ENCODE data around the gene CHCHD10.
A peak's percentile ranks its signal among the peaks of the same experiment; 100 is the strongest.

Gene CHCHD10

GRCh38 chr22:23772315-23772648 is 4.5 kb upstream of the CHCHD10 start:
- DNase-seq, result no peak

DNA sequence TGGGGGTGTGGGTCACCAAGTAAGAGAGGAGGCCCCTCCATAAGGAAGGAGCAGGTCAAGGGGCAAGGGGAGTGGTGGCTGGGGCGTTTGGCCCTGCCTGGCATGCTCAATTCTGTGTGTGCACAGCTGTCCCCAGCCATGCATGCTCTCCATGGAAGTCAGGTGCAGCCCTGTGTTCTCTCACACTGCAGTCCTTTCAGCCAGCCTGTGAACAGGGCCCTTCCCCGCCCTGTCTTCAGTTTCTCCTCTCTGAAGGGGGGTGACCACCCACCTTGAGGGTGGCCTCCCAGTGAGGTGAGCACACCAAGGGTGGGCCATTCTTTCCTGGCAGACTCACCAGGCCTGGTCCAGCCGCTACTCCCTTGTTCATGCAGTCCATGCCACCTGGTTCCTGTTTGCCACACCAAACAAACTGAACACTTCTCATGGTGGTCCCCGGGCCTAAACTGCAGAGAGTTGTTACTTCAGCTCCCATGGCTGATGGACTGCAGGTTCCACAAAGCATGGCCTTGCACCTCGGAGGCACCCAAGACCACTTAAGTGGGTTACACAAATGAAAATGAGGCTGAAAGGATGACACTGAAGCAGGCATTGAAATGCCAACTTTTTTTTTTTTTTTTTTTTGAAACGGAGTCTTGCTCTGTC is 1.7 kb upstream of the CHCHD10 start:
- DNase-seq, result no peak

DNA sequence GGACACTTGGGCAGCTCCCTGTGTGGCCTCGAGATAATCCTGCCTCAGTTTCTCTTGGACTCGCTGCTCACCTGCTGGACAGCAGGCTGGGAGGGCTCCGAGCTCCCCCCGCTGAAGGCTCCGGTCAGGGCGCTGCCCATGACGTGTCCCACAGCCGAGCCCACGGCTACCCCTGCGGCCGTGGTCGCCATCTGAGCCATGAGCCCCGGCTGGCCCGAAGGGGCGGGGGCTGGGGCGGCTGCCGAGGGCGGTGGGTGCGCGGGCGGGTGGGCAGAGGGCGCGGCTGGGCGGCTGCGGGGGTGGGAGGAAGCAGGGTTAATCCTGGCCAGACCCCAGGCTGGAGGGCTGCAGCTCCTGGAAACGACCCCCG is 484 bp downstream of the CHCHD10 start:
- no peak for DNase-seq

GRCh38 chr22:23764899-23765881 is 2.6 kb downstream of the CHCHD10 start:
- no peak for DNase-seq

- DNase-seq, result no peak
Measured at GRCh38 chr22:23763954-23764353, 3.8 kb downstream of the CHCHD10 start.

- DNase-seq, result no peak
Measured at GRCh38 chr22:23763579-23763945, 4.2 kb downstream of the CHCHD10 start.

- peak; percentile 48 for DNase-seq
Measured at GRCh38 chr22:23762842-23763578, 4.8 kb downstream of the CHCHD10 start, which contains the start of gene C22orf15. Gene C22orf15 (plus strand): TSS chr22:23762990. CDS start chr22:23763307, 317 bp downstream.

DNA sequence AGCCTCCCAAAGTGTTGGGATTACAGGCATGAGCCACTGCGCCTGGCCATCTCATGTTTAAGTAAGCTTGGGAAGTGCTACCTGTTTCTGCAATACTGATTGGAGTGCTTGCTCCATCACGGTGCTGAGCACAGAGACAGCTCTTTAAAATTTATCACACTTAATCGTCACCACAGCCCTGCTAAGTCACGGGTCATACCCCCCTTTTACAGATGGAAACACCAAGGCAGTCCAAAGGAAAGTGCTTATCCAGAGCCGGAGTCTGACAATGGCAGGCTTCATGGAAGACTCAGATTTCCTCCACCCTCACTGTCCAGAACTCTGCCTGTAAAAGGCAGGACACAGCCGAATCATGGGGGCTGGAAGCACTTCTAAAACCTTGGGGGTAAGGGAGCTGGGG is 7.7 kb downstream of the CHCHD10 start:
- no peak for DNase-seq

- no peak for DNase-seq
Measured at GRCh38 chr22:23759566-23759965, 8.2 kb downstream of the CHCHD10 start.

DNA sequence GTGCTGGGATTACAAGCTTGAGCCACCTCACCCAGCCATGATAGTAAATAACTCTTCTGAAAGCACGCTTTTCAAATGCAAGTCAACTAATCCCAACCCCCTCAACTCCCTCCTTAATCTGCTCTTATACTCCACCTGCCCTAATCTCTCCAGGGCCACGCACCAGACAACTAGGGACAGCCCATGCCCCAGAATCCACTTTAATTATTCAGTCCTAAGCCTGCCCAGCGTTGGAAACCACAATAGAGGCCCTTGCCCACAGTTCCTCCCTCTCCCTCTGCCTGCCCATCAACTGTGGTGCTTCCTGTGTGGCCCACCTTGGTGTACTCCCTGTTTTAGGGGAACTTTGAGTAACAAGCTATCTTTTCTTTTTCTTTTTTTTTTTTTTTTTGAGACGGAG is 10.9 kb downstream of the CHCHD10 start:
- no peak for DNase-seq

GRCh38 chr22:23755711-23756110 is 12.1 kb downstream of the CHCHD10 start:
- DNase-seq, result no peak

- no peak for DNase-seq
Measured at GRCh38 chr22:23754980-23755636, 12.7 kb downstream of the CHCHD10 start.

DNA sequence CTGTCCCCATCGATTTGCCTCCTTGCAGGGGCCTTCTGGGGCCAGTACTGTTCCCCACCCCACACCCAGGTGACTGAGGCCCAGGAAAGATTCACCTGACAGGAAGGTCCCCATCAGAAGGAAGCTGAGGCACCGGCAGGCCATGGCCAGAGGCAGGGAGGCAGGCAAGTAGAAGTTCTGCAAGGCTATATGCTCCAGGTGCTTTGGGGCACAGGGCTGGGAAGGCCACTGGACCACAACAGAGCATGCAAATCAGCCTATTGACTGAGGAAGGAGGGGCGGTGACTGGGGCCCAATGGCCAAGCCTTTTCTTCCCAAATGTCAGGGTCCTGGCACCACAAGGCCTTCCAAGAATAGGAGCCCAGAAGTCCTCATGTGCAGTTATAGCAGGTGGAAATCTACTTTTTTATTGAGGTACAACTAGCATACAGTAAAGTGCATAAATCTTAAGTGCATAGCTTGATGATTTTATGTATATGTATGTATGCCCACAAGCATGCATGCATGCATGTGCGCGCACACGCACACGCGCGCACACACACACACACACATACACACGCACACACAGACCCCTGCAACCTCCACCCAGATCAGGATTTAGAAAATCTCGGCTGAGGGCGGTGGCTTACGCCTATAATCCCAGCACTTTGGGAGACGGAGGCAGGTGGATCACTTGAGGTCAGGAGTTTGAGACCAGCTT is 13.4 kb downstream of the CHCHD10 start, which contains the start of gene VPREB3:
VPREB3 (minus strand) TSS at position 206 of the 700 bp plus-strand sequence; CDS start at position 144, 62 bp downstream.
- no peak for DNase-seq

DNA sequence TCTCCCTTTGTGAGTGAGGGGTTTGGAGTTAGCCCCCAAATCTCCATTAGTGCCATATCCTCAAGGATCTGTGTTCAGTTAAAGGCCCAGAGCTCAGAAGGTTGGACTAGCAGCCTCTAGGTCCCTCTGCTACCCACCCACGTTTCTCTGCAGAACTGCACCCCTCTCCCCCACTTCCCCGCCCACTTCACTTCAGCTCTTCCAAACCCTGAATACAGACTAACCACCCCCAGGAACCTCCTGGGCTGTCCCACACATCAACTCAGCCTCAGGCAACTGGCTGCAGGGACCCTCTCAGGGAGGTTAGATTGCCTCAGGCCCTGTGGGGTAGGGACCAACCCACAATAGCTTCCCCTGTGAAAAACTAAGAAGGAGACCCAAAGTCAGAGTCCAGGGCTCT is 14.4 kb downstream of the CHCHD10 start:
- DNase-seq, result no peak

DNA sequence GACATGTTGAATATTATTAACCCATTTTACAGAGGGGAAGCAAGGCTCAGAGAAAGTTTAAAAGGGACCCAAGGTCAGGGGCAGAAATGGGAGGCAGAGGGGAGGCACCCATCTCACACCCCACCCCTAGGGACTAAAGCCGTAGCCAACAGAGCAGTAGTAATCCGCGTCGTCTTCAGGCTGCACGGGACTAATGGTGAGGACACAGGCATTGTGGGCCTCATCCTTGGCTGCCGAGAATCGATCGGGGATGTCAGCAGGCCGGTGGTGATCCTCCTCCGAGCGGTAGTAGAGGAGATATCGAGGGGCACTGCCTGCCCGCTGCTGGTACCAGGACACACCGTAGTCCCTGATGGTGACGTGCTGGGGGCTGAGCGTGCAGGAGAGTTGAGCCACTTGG is 15.0 kb downstream of the CHCHD10 start:
- no peak for DNase-seq

DNA sequence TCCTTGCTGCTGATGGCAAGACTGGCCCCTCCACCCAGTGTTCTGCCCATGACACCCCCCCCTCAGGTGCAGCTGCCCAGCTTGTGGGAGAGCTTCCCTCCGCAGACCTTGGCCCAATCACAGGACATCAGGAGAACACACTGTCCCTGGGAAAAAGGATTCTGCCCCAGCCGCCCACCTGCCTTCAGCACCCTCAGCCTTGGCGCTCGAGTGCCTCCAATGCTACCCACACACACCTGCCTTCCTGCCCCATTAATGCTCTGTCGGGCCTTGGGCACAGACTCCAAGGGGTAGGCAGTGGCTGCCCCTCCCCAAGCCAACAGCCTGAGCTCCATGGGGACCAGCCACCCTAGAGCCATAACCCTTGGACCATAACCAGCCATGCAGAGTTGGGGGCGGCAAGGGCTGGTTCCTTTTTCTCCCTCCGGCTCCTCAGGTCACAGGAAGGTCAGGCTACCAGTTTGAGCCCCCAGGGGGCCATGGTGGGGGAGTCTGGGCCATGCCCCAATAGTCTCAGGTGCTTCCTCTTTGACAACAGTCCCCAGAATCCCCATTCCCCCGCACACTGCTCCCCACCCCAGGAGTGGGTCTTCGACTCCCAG is 15.6 kb downstream of the CHCHD10 start:
- DNase-seq, result no peak

- no peak for DNase-seq
Measured at GRCh38 chr22:23751441-23751996, 16.3 kb downstream of the CHCHD10 start.

DNA sequence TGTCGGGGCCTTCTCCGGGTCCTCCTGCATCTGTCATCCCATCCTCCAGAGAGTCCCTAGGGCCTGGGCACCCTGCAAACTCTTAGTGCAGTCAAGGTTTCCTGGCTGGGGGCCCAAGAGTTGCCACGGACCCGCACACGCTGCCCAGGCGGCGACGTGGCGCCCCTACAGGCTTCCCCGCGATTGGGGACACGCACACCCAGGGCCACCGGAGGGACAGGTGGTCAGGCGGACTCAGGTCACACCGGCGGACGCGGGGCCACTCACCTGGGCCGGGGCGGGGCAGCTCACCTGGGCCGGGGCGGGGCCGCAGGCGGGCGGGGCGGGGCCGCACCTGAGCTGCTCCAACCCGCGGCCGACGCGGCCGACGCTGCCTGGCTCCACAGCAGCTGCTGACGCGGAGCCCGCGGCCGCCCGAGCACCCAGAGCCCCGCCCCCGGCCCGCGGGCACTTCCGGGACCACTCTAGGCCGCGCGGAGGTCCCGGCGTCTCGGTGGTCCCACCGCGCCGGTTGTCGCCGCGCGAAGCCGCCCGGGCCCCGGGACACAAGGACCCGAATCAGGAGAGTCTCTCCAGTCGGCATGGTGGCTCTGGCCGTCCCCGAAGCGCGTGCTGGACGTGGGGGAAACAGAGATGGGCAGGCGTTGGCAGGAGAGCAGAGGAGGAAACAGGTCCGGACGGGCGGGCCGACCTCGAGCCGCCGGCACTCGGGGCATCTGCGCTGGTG is 16.9 kb downstream of the CHCHD10 start, which contains the start of gene ZNF70:
ZNF70 (minus strand) TSS at position 399 of the 727 bp plus-strand sequence. CDS start 5,972 bp downstream, outside the sequence.
- DNase-seq, result peak; percentile 45

DNA sequence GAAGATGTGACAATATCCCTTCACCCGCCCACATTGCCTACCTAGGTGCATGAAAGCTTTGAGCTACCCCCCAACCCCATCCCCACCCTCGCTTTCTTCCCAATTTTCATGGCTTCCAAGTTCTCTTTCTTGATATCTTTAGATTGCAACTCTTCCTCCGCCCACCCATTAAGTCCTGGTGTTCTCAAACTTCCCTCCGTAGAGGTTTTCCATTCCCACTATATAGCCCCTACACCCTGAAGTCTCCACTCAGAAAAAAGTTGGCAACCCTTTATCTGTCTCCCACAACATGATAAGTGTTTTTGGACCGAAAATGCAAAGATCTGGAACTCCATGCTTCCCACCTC is 17.4 kb downstream of the CHCHD10 start:
- DNase-seq, result no peak

DNA sequence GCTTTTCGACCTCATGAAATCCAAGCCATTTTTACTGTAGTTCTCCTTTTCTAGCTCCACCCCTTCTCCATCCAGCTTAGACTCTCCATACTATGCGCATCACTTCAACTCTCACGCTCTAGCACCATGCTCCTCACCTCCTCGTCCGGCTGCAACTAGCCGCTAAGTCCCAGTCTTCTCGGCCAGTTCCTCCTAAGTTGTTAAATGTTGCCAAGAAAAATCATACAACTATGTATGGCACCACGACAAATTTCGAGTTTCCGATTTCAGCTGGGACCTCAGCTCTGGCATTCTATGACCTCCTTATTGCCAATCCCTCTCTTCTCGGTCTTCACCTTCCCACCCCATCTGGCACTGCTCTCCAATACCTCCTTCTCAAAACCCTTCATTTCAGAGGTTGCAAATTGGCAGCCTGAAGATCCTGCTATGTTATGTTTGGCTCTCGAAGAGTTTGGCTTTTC is 17.9 kb downstream of the CHCHD10 start:
- no peak for DNase-seq

- no peak for DNase-seq
Measured at GRCh38 chr22:23745791-23746190, 22.0 kb downstream of the CHCHD10 start.
